Measurements from ENCODE around the gene RYR2.
"Not testable (repeated sequence)": the region's sequence is repeated elsewhere in the genome, so short reads cannot be mapped to it uniquely, and the experiment has no call there.

RYR2 gene

DNA sequence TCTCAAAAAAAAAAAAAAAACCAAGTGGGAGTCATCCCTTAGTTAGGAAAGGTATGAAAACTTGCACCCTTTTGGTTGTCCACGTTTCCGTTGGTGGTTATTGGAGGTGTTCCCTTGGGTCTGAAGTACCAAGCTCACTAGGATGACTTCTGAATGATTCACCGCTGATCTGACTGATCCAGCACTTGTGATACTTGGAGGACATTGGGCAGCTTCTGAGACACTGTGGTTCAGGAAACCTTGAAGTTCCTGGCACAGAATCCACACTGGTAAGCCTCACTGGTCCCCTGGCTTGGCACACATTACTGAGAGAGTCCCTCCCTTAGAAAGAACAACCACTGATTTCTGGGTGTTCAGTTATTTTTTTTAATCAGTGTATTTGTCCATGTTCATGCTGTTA lies 91.9 kb downstream of the RYR2 start:
- no peak overlapping the region for H3K9ac ChIP-seq
- H3K9me3 ChIP-seq = peaks cover 31% of the 10 kb centered on the region
- no peak overlapping the region for H3K4me3 ChIP-seq
- no peaks in the 10 kb centered on the region for H3K36me3 ChIP-seq
- H3K27me3 ChIP-seq = 0 out of 2 replicates have a peak, but pooled peaks cover 5% of the 10 kb centered on the region
- H3K27ac ChIP-seq = no peak overlapping the region
- H3K4me1 ChIP-seq = no peaks in the 10 kb centered on the region
- TF ChIP-seq Cebpa-rat (IDR thresholded peaks at IDR 0.05) = no peak
- H4K20me1 ChIP-seq = no peaks in the 10 kb centered on the region
- no peak overlapping the region for H3K4me2 ChIP-seq

DNA sequence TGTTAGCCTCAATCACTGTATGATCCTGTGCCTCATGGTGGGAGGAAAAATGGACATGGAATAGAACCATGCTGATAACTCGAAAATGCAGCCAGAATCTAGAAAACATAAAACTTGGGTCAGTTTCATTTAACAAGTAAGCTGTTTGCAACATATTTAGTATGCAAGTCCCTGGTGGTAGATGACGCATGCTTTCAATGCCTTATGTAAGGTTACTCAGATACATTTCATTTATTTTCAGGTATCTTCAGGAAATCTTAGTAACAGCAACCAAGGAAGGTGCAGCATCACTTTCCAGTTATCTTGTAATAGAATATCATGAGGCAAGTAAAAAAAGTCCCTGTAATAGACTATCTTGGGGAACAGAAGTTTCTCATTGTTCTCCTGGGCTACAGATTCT lies 92.9 kb downstream of the RYR2 start:
- H4K20me1 ChIP-seq = no peaks in the 10 kb centered on the region
- H3K4me1 ChIP-seq = peaks cover 9% of the 10 kb centered on the region
- 0 out of 2 replicates have a peak, but pooled peaks cover 5% of the 10 kb centered on the region for H3K27me3 ChIP-seq
- H3K4me3 ChIP-seq = no peak overlapping the region
- no peak overlapping the region for H3K9ac ChIP-seq
- TF ChIP-seq Cebpa-rat (IDR thresholded peaks at IDR 0.05) = no peak
- no peak overlapping the region for H3K27ac ChIP-seq
- no peaks in the 10 kb centered on the region for H3K36me3 ChIP-seq
- peaks cover 26% of the 10 kb centered on the region for H3K9me3 ChIP-seq
- no peak overlapping the region for H3K4me2 ChIP-seq

DNA sequence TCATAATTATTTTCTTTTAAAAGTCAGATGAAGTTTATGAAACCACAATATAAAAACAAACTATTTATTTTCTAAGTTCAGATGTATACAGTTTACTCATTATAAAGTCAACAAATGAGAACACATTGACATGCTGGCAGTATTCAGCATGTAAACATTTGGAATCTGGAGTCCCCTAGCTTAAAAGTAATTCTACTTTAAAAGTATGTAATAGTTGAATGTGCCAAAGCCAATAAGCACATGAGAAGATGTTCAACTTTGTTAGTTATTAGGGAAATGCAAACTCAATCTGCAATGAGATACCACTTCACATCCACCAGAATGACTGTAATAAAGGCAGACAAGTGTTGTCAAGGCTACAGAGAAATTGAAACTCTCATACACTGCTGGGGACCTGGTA lies 96.6 kb downstream of the RYR2 start:
- no peaks in the 10 kb centered on the region for H3K36me3 ChIP-seq
- TF ChIP-seq Cebpa-rat (IDR thresholded peaks at IDR 0.05) = no peak
- H3K4me2 ChIP-seq = no peak overlapping the region
- H4K20me1 ChIP-seq = no peaks in the 10 kb centered on the region
- 0 out of 2 replicates have a peak, but pooled peaks cover 5% of the 10 kb centered on the region for H3K27me3 ChIP-seq
- H3K9ac ChIP-seq = no peak overlapping the region
- H3K4me1 ChIP-seq = peaks cover 19% of the 10 kb centered on the region
- no peaks in the 10 kb centered on the region for H3K9me3 ChIP-seq
- H3K27ac ChIP-seq = no peak overlapping the region
- H3K4me3 ChIP-seq = no peak overlapping the region

DNA sequence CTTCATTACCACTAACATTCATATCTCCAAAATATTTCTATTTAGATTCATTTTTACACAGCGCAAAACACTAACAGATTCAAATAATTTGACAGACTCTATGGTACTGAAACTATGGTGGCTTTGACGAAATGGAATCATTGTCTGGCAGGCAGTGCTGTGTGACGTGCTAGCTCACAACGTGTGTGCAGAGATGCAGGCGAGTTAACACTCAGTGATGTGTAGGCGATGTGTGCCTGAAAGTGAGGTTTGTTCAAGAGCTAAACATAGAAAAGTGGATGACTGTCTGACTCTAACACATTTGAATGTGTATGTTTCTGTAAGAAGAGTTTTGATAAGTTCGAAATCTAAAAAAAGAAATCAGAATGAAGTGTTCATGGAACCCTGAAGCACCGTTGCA lies 97.7 kb downstream of the RYR2 start:
- H4K20me1 ChIP-seq = no peaks in the 10 kb centered on the region
- H3K9me3 ChIP-seq = no peaks in the 10 kb centered on the region
- peak overlapping the region; percentile 49 for H3K4me2 ChIP-seq

DNA sequence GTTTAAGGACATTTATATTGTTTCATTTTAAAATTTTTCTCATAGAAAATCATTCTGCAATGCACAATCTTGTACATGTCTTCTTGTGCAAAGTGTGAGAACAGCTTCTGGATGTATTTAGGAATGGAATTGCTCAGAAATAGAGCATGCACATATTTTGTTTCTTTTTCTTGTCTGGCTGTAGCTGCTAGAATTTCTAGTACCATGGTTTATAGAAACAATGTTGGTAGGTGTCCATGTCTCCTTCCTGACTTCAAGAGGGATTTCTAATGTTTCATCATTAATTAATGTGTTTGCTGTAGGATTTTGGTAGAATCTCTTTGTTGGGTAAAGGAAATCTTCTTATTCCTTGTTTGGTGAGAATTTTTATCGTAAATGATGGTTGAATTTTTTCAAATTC lies 99.0 kb downstream of the RYR2 start:
- H3K27ac ChIP-seq = no peak overlapping the region
- H3K9me3 ChIP-seq = no peaks in the 10 kb centered on the region
- H3K27me3 ChIP-seq = 0 out of 2 replicates have a peak, but pooled peaks cover 5% of the 10 kb centered on the region
- H3K4me3 ChIP-seq = no peak overlapping the region
- H3K36me3 ChIP-seq = no peaks in the 10 kb centered on the region
- H4K20me1 ChIP-seq = no peaks in the 10 kb centered on the region
- H3K4me1 ChIP-seq = peaks cover 19% of the 10 kb centered on the region
- H3K9ac ChIP-seq = no peak overlapping the region
- TF ChIP-seq Cebpa-rat (IDR thresholded peaks at IDR 0.05) = no peak
- no peak overlapping the region for H3K4me2 ChIP-seq

More for the DNA sequence above, 97.7 kb downstream of the RYR2 start:
- no peak for TF ChIP-seq Cebpa-rat (IDR thresholded peaks at IDR 0.05)
- Histone ChIP-seq H3K4me1 (peaks cover 19% of the 10 kb centered on the region), H3K4me3 (no peak overlapping the region), H3K27me3 (0 out of 2 replicates have a peak, but pooled peaks cover 5% of the 10 kb centered on the region), H3K9ac (no peak overlapping the region), H3K36me3 (no peaks in the 10 kb centered on the region), H3K27ac (no peak overlapping the region)

DNA sequence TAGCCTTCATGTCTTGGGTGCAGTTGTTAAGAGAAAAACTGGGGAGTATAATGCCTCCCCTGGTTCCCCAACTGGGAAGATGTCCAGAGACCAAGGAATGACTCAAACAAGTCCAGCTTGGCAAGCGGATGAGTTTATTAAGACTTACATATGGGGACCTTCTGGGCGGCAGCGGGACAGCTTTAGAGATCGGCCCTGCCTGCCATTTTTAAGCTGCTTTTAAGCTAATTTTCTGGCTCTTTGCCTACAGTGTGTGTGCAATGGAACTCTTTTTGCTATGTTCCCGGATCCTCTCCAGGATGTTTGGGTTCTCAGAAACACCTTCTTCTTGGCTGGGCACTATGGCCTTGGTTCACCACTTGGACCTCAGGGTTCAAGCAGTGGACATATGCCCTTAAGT lies 99.5 kb downstream of the RYR2 start:
- H3K36me3 ChIP-seq = no peaks in the 10 kb centered on the region
- no peak overlapping the region for H3K4me3 ChIP-seq
- no peak overlapping the region for H3K4me2 ChIP-seq
- 0 out of 2 replicates have a peak, but pooled peaks cover 5% of the 10 kb centered on the region for H3K27me3 ChIP-seq
- H4K20me1 ChIP-seq = no peaks in the 10 kb centered on the region
- no peak for TF ChIP-seq Cebpa-rat (IDR thresholded peaks at IDR 0.05)
- peaks cover 19% of the 10 kb centered on the region for H3K4me1 ChIP-seq
- H3K9ac ChIP-seq = no peak overlapping the region
- H3K27ac ChIP-seq = no peak overlapping the region
- no peaks in the 10 kb centered on the region for H3K9me3 ChIP-seq

DNA sequence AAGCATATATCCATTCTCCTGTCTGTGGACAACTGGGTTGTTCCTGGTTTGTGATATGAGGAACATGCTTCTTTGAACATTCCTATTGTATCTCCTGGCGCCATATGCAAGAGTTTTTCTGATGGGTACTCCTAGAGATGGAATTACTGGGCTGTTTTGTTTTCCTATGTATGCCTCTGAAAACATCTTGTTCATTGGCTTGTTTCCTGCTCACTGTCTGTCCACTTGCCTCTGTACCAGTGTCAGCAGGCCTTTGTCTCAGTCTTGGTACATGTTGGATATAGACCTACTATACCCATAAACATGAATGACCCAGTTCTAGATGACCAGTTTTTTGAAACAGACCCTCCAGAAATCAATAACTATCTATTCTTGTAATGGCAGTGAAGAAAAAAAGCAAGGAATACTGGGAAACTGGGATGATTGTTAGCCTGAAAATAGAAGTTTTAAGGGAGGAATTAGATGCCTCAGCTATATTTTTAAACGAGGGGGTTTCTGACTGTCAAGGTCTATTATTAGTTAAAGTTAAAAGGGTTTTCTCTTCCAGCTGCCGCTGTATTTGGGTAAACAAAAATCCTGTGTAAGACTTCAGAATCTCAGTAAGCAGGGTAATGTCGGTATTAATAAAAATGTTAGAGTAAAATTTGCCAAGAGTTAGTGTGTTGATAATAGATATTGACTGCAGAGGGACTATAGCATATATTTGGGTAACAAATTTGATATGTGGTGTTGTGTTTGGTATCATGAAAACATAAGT lies 103.6 kb downstream of the RYR2 start:
- H3K27me3 ChIP-seq = no peaks in the 10 kb centered on the region
- TF ChIP-seq Cebpa-rat (IDR thresholded peaks at IDR 0.05) = no peak
- no peaks in the 10 kb centered on the region for H4K20me1 ChIP-seq
- no peak overlapping the region for H3K4me2 ChIP-seq
- peaks cover 4% of the 10 kb centered on the region for H3K4me1 ChIP-seq
- no peak overlapping the region for H3K9ac ChIP-seq
- H3K36me3 ChIP-seq = no peaks in the 10 kb centered on the region
- no peak overlapping the region for H3K4me3 ChIP-seq
- no peaks in the 10 kb centered on the region for H3K9me3 ChIP-seq
- H3K27ac ChIP-seq = no peak overlapping the region

DNA sequence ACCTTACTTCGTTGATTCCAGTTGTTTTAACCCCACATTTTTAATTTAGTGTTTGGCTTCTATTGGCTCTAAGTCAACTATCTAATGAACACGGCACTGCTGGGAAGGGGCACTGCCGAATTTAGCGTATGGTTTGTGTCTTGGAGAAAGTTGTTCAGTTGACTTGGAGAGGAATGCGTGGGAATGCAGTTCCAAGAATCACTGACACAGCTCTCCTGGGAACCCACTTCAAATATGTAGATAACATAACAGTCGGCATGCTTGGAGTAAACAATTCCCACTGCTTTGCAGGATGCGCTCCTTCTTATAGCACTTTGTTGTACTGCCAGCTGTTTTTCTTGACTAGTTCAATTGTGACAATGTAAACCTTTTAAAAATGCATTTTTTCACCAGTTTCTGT lies 104.3 kb downstream of the RYR2 start:
- Histone ChIP-seq H3K27ac (no peak overlapping the region), H3K27me3 (no peaks in the 10 kb centered on the region), H4K20me1 (no peaks in the 10 kb centered on the region), H3K4me1 (no peaks in the 10 kb centered on the region), H3K4me3 (no peak overlapping the region), H3K4me2 (no peak overlapping the region), H3K36me3 (no peaks in the 10 kb centered on the region), H3K9ac (no peak overlapping the region), H3K9me3 (no peaks in the 10 kb centered on the region)
- TF ChIP-seq Cebpa-rat (IDR thresholded peaks at IDR 0.05) = no peak

DNA sequence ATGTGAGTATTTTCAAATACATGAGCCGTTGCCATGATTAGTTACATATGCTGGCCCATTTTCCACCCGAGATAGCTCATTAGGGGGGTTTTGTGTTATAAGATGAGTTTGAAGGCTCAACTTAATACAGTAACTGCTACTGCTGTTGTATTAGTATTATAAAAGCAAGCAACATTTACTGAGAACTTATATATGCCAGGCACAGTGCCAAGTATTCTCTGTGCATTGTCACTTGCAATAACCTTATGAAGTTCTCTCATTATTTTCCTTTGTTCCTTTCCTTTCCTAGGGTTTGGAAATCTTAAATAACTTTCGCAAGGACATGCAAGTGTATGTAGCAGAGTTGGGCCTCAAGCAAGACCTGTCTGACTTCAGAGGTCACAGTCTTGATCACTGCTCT lies 107.9 kb downstream of the RYR2 start:
- Histone ChIP-seq H3K4me3 (no peak overlapping the region), H3K27ac (no peak overlapping the region), H3K36me3 (no peaks in the 10 kb centered on the region), H3K9ac (no peak overlapping the region), H3K4me1 (no peaks in the 10 kb centered on the region), H3K9me3 (no peaks in the 10 kb centered on the region), H4K20me1 (no peaks in the 10 kb centered on the region), H3K27me3 (no peaks in the 10 kb centered on the region), H3K4me2 (no peak overlapping the region)
- TF ChIP-seq Cebpa-rat (IDR thresholded peaks at IDR 0.05) = no peak

DNA sequence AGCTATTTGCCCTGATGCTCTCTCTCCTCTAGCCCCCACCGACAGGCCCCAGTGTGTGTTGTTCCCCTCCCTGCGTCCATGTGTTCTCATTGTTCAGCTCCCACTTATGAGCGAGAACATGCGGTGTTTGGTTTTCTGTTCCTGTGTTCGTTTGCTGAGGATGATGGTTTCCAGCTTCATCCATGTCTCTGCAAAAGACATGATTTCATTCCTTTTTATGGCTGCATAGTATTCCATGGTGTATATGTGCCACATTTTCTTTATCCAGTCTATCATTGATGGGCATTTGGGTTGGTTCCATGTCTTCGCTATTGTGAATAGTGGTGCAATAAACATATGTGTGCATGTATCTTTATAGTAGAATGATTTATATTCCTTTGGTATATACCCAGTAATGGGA lies 110.0 kb downstream of the RYR2 start:
- H3K27me3 ChIP-seq, H3K9ac ChIP-seq, H3K4me1 ChIP-seq, H3K9me3 ChIP-seq, H3K4me3 ChIP-seq, H3K36me3 ChIP-seq, H4K20me1 ChIP-seq, H3K27ac ChIP-seq, H3K4me2 ChIP-seq: not testable (repeated sequence)

Data from BLaER1 (cell line).